ENCODE results near the gene ZNF774.
"Not testable (repeated sequence)": the region's sequence is repeated elsewhere in the genome, so short reads cannot be mapped to it uniquely, and the experiment has no call there.

Gene ZNF774

DNA sequence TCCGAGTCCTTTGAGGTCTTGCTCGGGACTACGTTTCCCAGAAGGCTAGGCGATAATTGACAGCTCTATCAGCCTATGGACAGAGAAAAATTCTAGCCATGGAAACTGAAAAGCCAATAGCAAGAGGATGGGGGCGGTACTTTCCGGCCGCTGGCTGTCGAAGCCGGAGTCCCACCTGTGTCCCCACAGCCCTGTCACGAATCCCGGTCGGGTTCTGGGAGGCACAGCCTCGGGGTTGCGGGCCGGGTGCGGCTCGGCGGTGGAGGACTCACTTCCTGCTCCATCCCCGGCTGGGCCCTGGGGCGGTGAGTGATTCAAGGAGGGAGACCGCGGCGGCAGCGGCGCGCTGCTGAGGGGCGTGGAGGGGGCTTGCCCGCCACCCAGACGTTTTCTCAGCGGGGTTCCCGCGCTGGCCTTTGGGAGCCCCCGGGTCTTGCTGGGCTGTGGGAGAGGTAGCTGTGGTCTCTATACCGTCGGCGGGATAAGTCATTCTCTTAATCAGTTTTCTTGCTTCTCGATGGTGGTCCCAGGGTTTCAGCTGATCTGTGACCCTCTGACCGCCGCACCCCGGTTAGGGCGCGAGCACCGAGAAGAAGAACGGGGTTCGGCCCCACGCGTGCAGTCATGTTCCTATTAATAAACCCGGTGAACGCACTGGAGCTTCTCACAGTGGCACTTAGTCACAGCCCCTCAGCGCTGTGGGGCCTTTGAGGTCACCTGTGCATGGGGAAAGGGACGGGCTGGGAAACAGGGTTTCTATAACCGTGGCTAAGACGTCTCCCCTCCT lies at the start of gene ZNF774:
Gene ZNF774, plus strand, starts transcription at position 178 of the 787 bp plus-strand sequence. CDS start 2,377 bp downstream, outside the sequence.
- Histone ChIP-seq H3K4me1 (ENCODE audit: insufficient read depth, low read length) (no peaks in the 10 kb centered on the region), H3K9me3 (ENCODE audit: low read length) (no peaks in the 10 kb centered on the region), H2AFZ (ENCODE audit: low read depth, low read length) (peak within 1 kb of the TSS; percentile 99), H3K4me3 (ENCODE audit: low read length) (peak within 1 kb of the TSS; percentile 77), H3K27me3 (ENCODE audit: insufficient read depth, low read length) (no peaks in the 10 kb centered on the region), H3K36me3 (ENCODE audit: insufficient read depth, low read length) (no peaks in the 10 kb centered on the region)

- not testable (repeated sequence) for H3K27me3 ChIP-seq (ENCODE audit: insufficient read depth, low read length); H3K4me3 ChIP-seq (ENCODE audit: low read length); H3K4me1 ChIP-seq (ENCODE audit: insufficient read depth, low read length); H3K9me3 ChIP-seq (ENCODE audit: low read length); H3K36me3 ChIP-seq (ENCODE audit: insufficient read depth, low read length); H2AFZ ChIP-seq (ENCODE audit: low read depth, low read length)
Observed at GRCh38 chr15:90305355-90305754, 46.7 kb upstream of the ZNF774 start.

GRCh38 chr15:90305932-90306331 lies 46.2 kb upstream of the ZNF774 start:
- H2AFZ ChIP-seq (ENCODE audit: low read depth, low read length): no peak overlapping the region
- H3K27me3 ChIP-seq (ENCODE audit: insufficient read depth, low read length): no peaks in the 10 kb centered on the region
- H3K36me3 ChIP-seq (ENCODE audit: insufficient read depth, low read length): no peaks in the 10 kb centered on the region
- H3K4me1 ChIP-seq (ENCODE audit: insufficient read depth, low read length): peaks cover 5% of the 10 kb centered on the region
- no peak overlapping the region for H3K4me3 ChIP-seq (ENCODE audit: low read length)
- no peaks in the 10 kb centered on the region for H3K9me3 ChIP-seq (ENCODE audit: low read length)

DNA sequence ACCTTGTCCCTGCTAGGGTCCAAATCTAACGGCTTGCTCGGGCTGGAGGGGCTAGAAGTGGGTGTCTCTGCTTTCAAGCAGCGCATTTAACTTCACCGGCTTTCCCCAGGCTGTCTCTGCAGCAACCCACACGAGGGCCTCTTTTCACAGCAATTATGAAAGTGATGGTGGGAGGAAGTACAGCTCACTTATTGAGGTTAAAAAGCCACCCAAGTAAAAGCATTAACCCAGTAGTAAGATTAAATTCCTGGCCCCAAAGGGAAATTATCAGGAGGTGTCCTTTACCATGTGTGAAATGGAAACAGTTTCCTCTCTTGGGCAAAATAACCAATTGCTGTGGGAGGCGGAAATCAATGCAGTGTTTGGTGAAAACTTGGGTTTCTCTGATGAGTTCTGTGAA lies 45.5 kb upstream of the ZNF774 start:
- H3K36me3 ChIP-seq (ENCODE audit: insufficient read depth, low read length): no peaks in the 10 kb centered on the region
- H2AFZ ChIP-seq (ENCODE audit: low read depth, low read length): no peak overlapping the region
- H3K4me1 ChIP-seq (ENCODE audit: insufficient read depth, low read length): peaks cover 5% of the 10 kb centered on the region
- H3K4me3 ChIP-seq (ENCODE audit: low read length): no peak overlapping the region
- H3K9me3 ChIP-seq (ENCODE audit: low read length): no peaks in the 10 kb centered on the region
- H3K27me3 ChIP-seq (ENCODE audit: insufficient read depth, low read length): no peaks in the 10 kb centered on the region

GRCh38 chr15:90307661-90308060 lies 44.4 kb upstream of the ZNF774 start:
- no peaks in the 10 kb centered on the region for H3K36me3 ChIP-seq (ENCODE audit: insufficient read depth, low read length)
- no peak overlapping the region for H3K4me3 ChIP-seq (ENCODE audit: low read length)
- no peaks in the 10 kb centered on the region for H3K4me1 ChIP-seq (ENCODE audit: insufficient read depth, low read length)
- no peaks in the 10 kb centered on the region for H3K27me3 ChIP-seq (ENCODE audit: insufficient read depth, low read length)
- H3K9me3 ChIP-seq (ENCODE audit: low read length): no peaks in the 10 kb centered on the region
- H2AFZ ChIP-seq (ENCODE audit: low read depth, low read length): no peak overlapping the region

DNA sequence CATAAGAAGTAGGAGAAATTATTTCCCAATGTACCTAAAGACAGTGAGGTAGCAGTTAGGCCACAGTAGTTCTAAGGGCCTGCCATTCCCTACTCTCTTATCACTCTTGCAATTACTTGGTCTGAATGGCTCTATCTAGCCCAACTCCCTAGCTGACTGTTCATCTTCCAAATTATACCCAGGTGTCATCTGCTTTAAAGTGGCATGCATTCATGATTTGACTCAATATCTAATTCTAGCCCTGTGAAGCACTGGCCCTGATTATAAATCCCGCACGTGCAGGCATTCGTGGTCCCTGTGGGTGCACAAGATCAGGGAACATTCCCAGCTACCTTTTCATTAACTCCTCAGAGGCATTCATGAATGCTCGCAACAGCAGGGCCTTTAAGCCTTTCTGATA lies 43.1 kb upstream of the ZNF774 start:
- H3K4me1 ChIP-seq (ENCODE audit: insufficient read depth, low read length): no peaks in the 10 kb centered on the region
- no peaks in the 10 kb centered on the region for H3K27me3 ChIP-seq (ENCODE audit: insufficient read depth, low read length)
- H3K36me3 ChIP-seq (ENCODE audit: insufficient read depth, low read length): no peaks in the 10 kb centered on the region
- H3K9me3 ChIP-seq (ENCODE audit: low read length): no peaks in the 10 kb centered on the region
- H3K4me3 ChIP-seq (ENCODE audit: low read length): no peak overlapping the region
- no peak overlapping the region for H2AFZ ChIP-seq (ENCODE audit: low read depth, low read length)

DNA sequence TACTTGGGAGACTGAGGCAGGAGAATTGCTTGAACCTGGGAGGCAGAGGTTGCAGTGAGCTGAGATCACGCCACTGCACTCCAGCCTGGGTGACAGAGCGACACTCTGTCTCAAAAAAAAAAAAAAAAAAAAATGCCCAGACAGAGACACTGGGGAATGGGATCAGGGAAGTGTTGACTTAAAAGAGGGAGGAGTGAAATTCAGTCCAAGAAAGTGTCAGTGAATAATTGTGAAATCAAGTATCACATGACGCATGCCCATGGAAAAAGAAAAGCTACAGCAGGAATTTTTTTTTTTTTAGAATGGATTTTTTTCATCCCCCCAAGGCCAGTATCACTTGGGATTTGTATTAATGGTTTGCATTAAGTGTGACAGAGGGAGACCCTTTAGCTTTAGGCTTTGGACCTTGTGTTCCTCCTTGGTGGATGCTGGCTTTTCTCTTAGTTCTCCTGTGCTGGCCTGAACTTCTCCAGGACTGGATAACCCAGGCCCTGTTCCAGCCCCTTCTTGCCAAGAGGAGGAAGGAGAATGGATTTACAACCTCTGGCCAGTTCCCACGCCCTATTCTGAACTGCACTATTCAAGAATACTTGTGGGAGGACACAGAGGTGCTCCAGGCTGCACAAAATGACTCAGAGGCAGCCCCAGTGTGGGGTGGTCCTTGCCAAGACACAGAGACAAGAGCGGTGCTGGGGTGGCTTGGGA lies 36.7 kb upstream of the ZNF774 start:
- Histone ChIP-seq H3K9me3 (ENCODE audit: low read length) (no peaks in the 10 kb centered on the region), H3K27me3 (ENCODE audit: insufficient read depth, low read length) (no peaks in the 10 kb centered on the region), H3K36me3 (ENCODE audit: insufficient read depth, low read length) (no peaks in the 10 kb centered on the region), H2AFZ (ENCODE audit: low read depth, low read length) (no peak overlapping the region), H3K4me3 (ENCODE audit: low read length) (no peak overlapping the region), H3K4me1 (ENCODE audit: insufficient read depth, low read length) (peaks cover 3% of the 10 kb centered on the region)

DNA sequence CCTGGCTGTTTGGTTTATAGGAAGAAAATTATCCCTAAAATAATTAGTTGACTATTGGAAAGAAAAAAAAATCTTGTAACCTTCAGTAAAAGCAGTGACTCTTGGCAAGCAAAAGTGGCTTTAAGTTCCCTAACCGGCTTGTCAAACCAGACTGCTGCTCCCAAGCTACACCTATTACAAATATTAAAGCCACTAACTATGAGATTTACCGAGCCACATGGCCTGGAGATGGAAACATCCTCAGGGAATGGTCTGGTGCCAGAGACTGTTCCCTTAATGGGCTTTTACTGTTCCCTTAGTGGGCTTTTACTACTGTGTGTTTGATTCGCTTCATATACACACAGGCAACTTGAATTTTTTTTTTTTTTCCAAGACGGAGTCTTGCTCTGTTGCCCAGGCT lies 35.9 kb upstream of the ZNF774 start:
- Histone ChIP-seq H2AFZ (ENCODE audit: low read depth, low read length) (no peak overlapping the region), H3K4me1 (ENCODE audit: insufficient read depth, low read length) (peaks cover 3% of the 10 kb centered on the region), H3K9me3 (ENCODE audit: low read length) (no peaks in the 10 kb centered on the region), H3K27me3 (ENCODE audit: insufficient read depth, low read length) (no peaks in the 10 kb centered on the region), H3K36me3 (ENCODE audit: insufficient read depth, low read length) (no peaks in the 10 kb centered on the region), H3K4me3 (ENCODE audit: low read length) (no peak overlapping the region)

GRCh38 chr15:90318591-90318990 lies 33.5 kb upstream of the ZNF774 start:
- H3K4me1 ChIP-seq (ENCODE audit: insufficient read depth, low read length): peaks cover 3% of the 10 kb centered on the region
- H3K9me3 ChIP-seq (ENCODE audit: low read length): no peaks in the 10 kb centered on the region
- H3K36me3 ChIP-seq (ENCODE audit: insufficient read depth, low read length): no peaks in the 10 kb centered on the region
- no peak overlapping the region for H2AFZ ChIP-seq (ENCODE audit: low read depth, low read length)
- no peaks in the 10 kb centered on the region for H3K27me3 ChIP-seq (ENCODE audit: insufficient read depth, low read length)
- H3K4me3 ChIP-seq (ENCODE audit: low read length): no peak overlapping the region

DNA sequence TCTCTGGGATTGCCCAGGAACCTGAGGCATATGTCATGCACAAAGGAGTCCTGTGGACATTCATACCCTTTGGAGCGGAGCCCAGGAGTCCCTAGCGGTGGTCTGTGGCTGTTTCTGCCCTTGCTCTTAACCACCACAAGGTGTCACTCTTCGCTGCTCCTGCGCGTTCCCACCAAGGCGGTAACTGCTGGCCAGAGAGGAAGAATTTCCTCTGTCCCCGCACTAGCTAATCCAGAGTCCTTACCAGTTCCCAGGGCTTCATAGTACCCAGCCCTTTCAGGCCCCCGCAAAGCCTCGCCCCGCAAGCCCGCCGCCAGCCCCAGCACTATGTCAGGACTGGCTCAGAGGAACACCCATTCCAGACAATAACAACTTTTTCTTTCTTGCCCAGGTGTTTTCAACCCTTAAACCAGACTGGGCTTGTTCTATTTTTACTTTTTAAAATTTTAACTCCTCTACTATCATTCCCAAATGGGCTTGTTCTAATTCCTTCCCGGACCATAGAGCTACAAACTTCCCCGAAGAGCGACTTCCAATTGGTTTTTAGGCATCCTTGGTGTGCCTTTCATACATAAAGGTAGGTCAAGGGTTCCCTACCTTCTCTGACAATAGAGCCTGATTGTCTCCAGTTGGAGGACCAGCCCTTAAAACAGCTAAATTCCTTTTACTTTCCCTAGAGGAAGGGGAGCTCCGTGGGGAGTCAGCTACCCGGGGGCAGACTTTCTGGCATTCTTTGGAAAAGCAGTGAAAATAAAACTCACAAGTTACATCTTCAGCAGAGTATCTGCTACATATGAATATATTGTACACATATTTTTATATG lies 31.8 kb upstream of the ZNF774 start:
- no peaks in the 10 kb centered on the region for H3K27me3 ChIP-seq (ENCODE audit: insufficient read depth, low read length)
- H3K36me3 ChIP-seq (ENCODE audit: insufficient read depth, low read length): no peaks in the 10 kb centered on the region
- peak overlapping the region; percentile 54 for H2AFZ ChIP-seq (ENCODE audit: low read depth, low read length)
- no peaks in the 10 kb centered on the region for H3K9me3 ChIP-seq (ENCODE audit: low read length)
- no peak overlapping the region for H3K4me3 ChIP-seq (ENCODE audit: low read length)
- peaks cover 3% of the 10 kb centered on the region for H3K4me1 ChIP-seq (ENCODE audit: insufficient read depth, low read length)

GRCh38 chr15:90320885-90321278 lies 31.2 kb upstream of the ZNF774 start:
- Histone ChIP-seq H3K4me3 (ENCODE audit: low read length) (no peak overlapping the region), H3K36me3 (ENCODE audit: insufficient read depth, low read length) (no peaks in the 10 kb centered on the region), H3K9me3 (ENCODE audit: low read length) (no peaks in the 10 kb centered on the region), H3K27me3 (ENCODE audit: insufficient read depth, low read length) (no peaks in the 10 kb centered on the region), H2AFZ (ENCODE audit: low read depth, low read length) (peak overlapping the region; percentile 54), H3K4me1 (ENCODE audit: insufficient read depth, low read length) (no peaks in the 10 kb centered on the region)

DNA sequence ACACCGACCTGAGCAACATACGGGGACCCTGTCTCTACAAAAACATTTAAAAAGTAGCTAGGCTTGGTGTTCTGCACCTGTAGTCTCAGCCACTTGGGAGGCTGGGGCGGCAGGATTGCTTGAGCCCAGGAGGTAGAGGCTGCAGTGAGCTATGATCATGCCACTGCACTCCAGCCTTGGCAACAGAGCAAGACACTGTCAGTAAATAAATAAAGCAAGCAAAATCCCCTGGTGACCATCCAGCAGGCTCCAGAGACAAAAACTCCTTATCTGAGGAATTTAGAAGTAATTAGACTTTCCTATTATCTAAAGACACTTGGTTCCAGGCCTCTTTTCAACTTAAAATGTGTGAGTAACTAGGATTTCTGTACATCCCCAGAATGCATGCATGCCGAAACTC lies 29.5 kb upstream of the ZNF774 start:
- H3K4me1 ChIP-seq (ENCODE audit: insufficient read depth, low read length): no peaks in the 10 kb centered on the region
- no peaks in the 10 kb centered on the region for H3K9me3 ChIP-seq (ENCODE audit: low read length)
- no peaks in the 10 kb centered on the region for H3K27me3 ChIP-seq (ENCODE audit: insufficient read depth, low read length)
- H3K4me3 ChIP-seq (ENCODE audit: low read length): no peak overlapping the region
- no peaks in the 10 kb centered on the region for H3K36me3 ChIP-seq (ENCODE audit: insufficient read depth, low read length)
- H2AFZ ChIP-seq (ENCODE audit: low read depth, low read length): no peak overlapping the region

GRCh38 chr15:90325726-90326125 lies 26.4 kb upstream of the ZNF774 start:
- Histone ChIP-seq H3K4me1 (ENCODE audit: insufficient read depth, low read length) (no peaks in the 10 kb centered on the region), H3K9me3 (ENCODE audit: low read length) (no peaks in the 10 kb centered on the region), H3K36me3 (ENCODE audit: insufficient read depth, low read length) (no peaks in the 10 kb centered on the region), H2AFZ (ENCODE audit: low read depth, low read length) (no peak overlapping the region), H3K4me3 (ENCODE audit: low read length) (no peak overlapping the region), H3K27me3 (ENCODE audit: insufficient read depth, low read length) (no peaks in the 10 kb centered on the region)
